Aorta (tissue), 5 donors: Measurements from ENCODE around the gene BBOX1. TPM values are rescaled to one million over a fixed set of nuclear protein-coding genes. Genes with fewer than 3 reads are reported as not detected.
"Not testable (repeated sequence)": the region's sequence is repeated elsewhere in the genome, so short reads cannot be mapped to it uniquely, and the experiment has no call there.

ENCODE experiments used
- ATAC-seq: fragments of 200-7000 bp; cut with Tn5 transposase; one replicate; pipeline ENCODE4 v1.9.1; 2022; ENCODE audit warnings: moderate library complexity; ENCODE audit not compliant: low FRiP score
- DNase-seq, 2 donors: peaks; one replicate each; pipeline ENCODE4 v3.0.0-alpha.2; 2020
- H3K27ac ChIP-seq, 2 donors: one replicate each; pipeline ENCODE4 v1.5.1; 2013; ENCODE audit warnings: low read length in 2 of 2, mild to moderate bottlenecking in 2 of 2, moderate library complexity in 2 of 2, control low read depth in 1 of 2, inconsistent platforms in 1 of 2, low read depth in 1 of 2
- H3K27me3 ChIP-seq, 2 donors: one replicate each; pipeline ENCODE4 v1.6.1; 2013; ENCODE audit warnings: control low read depth in 1 of 2, low read length in 1 of 2, mild to moderate bottlenecking in 1 of 2, moderate library complexity in 1 of 2; ENCODE audit not compliant: insufficient read depth in 2 of 2, control insufficient read depth in 1 of 2
- H3K36me3 ChIP-seq, 2 donors: one replicate each; pipeline ENCODE4 v1.6.1; 2013; ENCODE audit warnings: control low read depth in 1 of 2, low read length in 1 of 2, mild to moderate bottlenecking in 1 of 2; ENCODE audit not compliant: insufficient read depth in 2 of 2, control insufficient read depth in 1 of 2
- H3K4me1 ChIP-seq, 2 donors: one replicate each; pipeline ENCODE4 v1.6.1; 2013; ENCODE audit warnings: low read length in 2 of 2, control low read depth in 1 of 2, mild to moderate bottlenecking in 1 of 2, moderate library complexity in 1 of 2; ENCODE audit not compliant: insufficient read depth in 2 of 2, control insufficient read depth in 1 of 2
- H3K4me3 ChIP-seq, 2 donors: one replicate each; pipeline ENCODE4 v1.5.1; 2013; ENCODE audit warnings: low read length in 2 of 2, control low read depth in 1 of 2, mild to moderate bottlenecking in 1 of 2
- H3K9me3 ChIP-seq: one replicate; pipeline ENCODE4 v1.6.1; 2013; ENCODE audit warnings: mild to moderate bottlenecking, low read length; ENCODE audit not compliant: control insufficient read depth
- WGBS, 2 donors: extraction: QIAGEN DNeasy Blood & Tissue Kit; methylation state at CpG; one replicate each; pipeline ENCODE4 v1.1.7; 2013; 5-methylcytosine and 5-hydroxymethylcytosine counted together
- intact Hi-C, 2 donors: fragments of 100-400 bp; cut with DNase I; formaldehyde crosslinking; loops; one replicate each; pipeline versions ENCODE4 v1.14.2 to v1.15.0; 2022
- polyA plus RNA-seq, 2 donors: library from polyadenylated mRNA; stranded (reverse); fragments of 200-250 nt; gene quantifications; one replicate each; pipeline ENCODE4 v1.2.3, GENCODE V29; 2013
- total RNA-seq, 2 donors: library from RNA; stranded (reverse); fragmentation: NEBNext Ultra II Directional; extraction: Animal tissue kit (Norgen Biotek cat#: 25700); gene quantifications; one replicate each; pipeline ENCODE4 v1.2.1, GENCODE V29; 2021
- donor health status: healthy with polysubstance abuse.
- donor health status: Bipolar disorder and iron deficiency.
- donor health status: DM: no; HTN: no; CAD: no.
- donor health status: DM: no; HTN: no; CAD: no.
- donor health status: DM: yes; HTN: yes; CAD: no.

The BBOX1 gene
- total and polyA plus RNA-seq, 4 donors = 0.43 to 0.45 TPM; not detected in 2

GRCh38 chr11:27161071-27161470 lies 120.5 kb downstream of the BBOX1 start:
- WGBS, 2 donors = 91 to 94% methylated on average over 2 of the region's 2 CpGs
- intact Hi-C loops = no loop called here

DNA sequence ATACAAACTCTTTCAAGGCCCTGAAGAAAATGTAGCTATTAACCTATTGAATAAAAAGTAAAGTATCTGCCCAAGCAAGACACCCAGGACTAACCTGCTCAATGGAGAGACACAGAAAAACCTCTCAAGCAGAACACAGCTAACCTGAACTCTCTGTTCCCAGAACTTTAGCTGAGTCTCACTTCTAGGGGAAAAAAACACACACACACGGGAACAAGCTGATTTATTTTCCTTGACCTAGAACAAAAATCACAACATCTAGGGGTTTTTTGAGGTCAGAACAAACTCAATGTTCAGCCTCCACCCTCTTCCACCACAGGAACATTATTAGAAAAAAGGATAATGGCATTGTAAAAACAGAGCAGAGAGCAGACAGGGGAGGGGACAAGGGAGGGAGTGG lies 121.6 kb downstream of the BBOX1 start:
- Histone ChIP-seq H3K9me3 (no peaks in the 10 kb centered on the region), H3K27me3 (no peaks in the 10 kb centered on the region), H3K36me3 (no peaks in the 10 kb centered on the region), H3K4me3 (no peak overlapping the region), H3K4me1 (no peaks in the 10 kb centered on the region), H3K27ac (no peak overlapping the region)
- ATAC-seq (no peak), DNase-seq (no peak)
- intact Hi-C loops = no loop called here
- 9 to 21% methylated on average over 1 of the region's 1 CpG for WGBS, 2 donors

More at GRCh38 chr11:27161071-27161470, 120.5 kb downstream of the BBOX1 start:
- H3K36me3 ChIP-seq = no peaks in the 10 kb centered on the region
- no peak for ATAC-seq
- no peaks in the 10 kb centered on the region for H3K27me3 ChIP-seq
- H3K9me3 ChIP-seq = no peaks in the 10 kb centered on the region
- H3K4me1 ChIP-seq = no peaks in the 10 kb centered on the region
- no peak for DNase-seq
- H3K27ac ChIP-seq = no peak overlapping the region
- H3K4me3 ChIP-seq = no peak overlapping the region

- no peaks in the 10 kb centered on the region for H3K4me1 ChIP-seq
- no peak for DNase-seq
- H3K27me3 ChIP-seq = no peaks in the 10 kb centered on the region
- H3K9me3 ChIP-seq = no peaks in the 10 kb centered on the region
- no peak overlapping the region for H3K27ac ChIP-seq
- H3K4me3 ChIP-seq = no peak overlapping the region
- intact Hi-C loops = no loop called here
- WGBS, 2 donors = 26 to 34% methylated on average over 2 of the region's 2 CpGs
- ATAC-seq = no peak
- H3K36me3 ChIP-seq = no peaks in the 10 kb centered on the region
Measured at GRCh38 chr11:27166130-27166529, 125.5 kb downstream of the BBOX1 start.

- Histone ChIP-seq H3K9me3 (no peaks in the 10 kb centered on the region), H3K4me3 (no peak overlapping the region), H3K36me3 (no peaks in the 10 kb centered on the region), H3K4me1 (no peaks in the 10 kb centered on the region), H3K27me3 (no peaks in the 10 kb centered on the region), H3K27ac (no peak overlapping the region)
- intact Hi-C loops = no loop called here
- 84 to 93% methylated on average over 4 of the region's 4 CpGs for WGBS, 2 donors
- ATAC-seq = no peak
- DNase-seq = no peak
Measured at GRCh38 chr11:27171376-27171958, 130.9 kb downstream of the BBOX1 start.

GRCh38 chr11:27173545-27173944 lies 132.9 kb downstream of the BBOX1 start:
- no peak for ATAC-seq
- WGBS, 2 donors = 46 to 58% methylated on average over 1 of the region's 1 CpG

DNA sequence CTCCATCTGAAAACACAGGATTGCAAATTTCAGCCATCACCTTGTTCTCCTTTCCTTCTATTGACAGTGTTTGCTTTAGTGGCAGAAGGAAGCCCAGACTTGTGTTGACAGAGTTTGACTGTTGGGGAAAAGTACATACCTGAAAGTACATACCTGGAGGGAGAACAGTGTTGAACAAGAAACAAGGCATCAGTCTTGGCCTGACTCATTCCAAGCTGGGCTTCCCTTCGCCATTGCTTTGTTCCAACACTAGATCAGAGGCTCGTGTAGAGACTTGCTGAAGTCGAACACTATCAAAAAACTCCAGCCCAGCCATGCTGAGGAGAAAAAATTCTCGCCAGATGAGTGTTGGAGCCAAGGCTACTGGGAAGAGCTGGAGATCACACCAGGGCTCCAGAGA lies 133.4 kb downstream of the BBOX1 start:
- 69 to 71% methylated on average over 4 of the region's 4 CpGs for WGBS, 2 donors
- intact Hi-C loops = no loop called here
- ATAC-seq (no peak), DNase-seq (no peak)
- H3K9me3 ChIP-seq = no peaks in the 10 kb centered on the region
- H3K4me3 ChIP-seq = no peak overlapping the region
- no peaks in the 10 kb centered on the region for H3K27me3 ChIP-seq
- H3K27ac ChIP-seq = no peak overlapping the region
- H3K4me1 ChIP-seq = no peaks in the 10 kb centered on the region
- H3K36me3 ChIP-seq = no peaks in the 10 kb centered on the region

More at GRCh38 chr11:27173545-27173944, 132.9 kb downstream of the BBOX1 start:
- Histone ChIP-seq H3K36me3 (no peaks in the 10 kb centered on the region), H3K4me3 (no peak overlapping the region), H3K9me3 (no peaks in the 10 kb centered on the region), H3K4me1 (no peaks in the 10 kb centered on the region), H3K27ac (no peak overlapping the region), H3K27me3 (no peaks in the 10 kb centered on the region)
- no peak for DNase-seq
- intact Hi-C loops = no loop called here

DNA sequence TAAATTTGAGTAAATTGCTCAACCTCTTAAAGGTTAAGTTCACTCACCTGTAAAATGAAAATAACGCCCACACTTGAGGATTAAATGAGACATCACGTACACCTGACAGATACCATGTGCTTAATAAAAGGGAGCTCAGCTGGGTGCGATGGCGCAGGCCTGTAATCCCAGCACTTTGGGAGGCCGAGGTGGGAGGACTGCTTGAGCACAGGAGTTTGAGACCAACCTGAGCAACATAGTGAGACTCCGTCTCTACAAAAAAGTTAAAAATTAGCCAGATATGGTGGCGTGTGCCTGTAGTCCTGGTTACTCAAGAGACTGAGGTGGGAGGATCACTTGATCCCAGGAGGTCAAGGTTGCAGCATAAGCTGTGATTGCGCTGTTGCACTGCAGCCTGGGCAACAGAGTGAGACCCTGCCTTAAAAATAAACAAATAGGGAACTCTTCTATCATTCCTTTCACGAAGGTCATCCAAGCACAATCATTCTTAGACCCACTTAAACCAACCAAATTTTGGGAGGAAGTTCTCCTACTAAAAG lies 134.1 kb downstream of the BBOX1 start:
- intact Hi-C loops = no loop called here
- WGBS, 2 donors = 97% methylated on average over 9 of the region's 9 CpGs
- no peak for DNase-seq

GRCh38 chr11:27175562-27175961 lies 134.9 kb downstream of the BBOX1 start:
- H3K4me3 ChIP-seq, DNase-seq, H3K27me3 ChIP-seq, ATAC-seq, intact Hi-C loops, H3K36me3 ChIP-seq, H3K9me3 ChIP-seq, H3K27ac ChIP-seq, H3K4me1 ChIP-seq: not testable (repeated sequence)
- 80 to 82% methylated on average over 3 of the region's 4 CpGs for WGBS, 2 donors

More for the DNA sequence above, 134.1 kb downstream of the BBOX1 start:
- Histone ChIP-seq H3K27ac (no peak overlapping the region), H3K36me3 (no peaks in the 10 kb centered on the region), H3K4me3 (no peak overlapping the region), H3K4me1 (no peaks in the 10 kb centered on the region), H3K27me3 (no peaks in the 10 kb centered on the region), H3K9me3 (no peaks in the 10 kb centered on the region)
- no peak for ATAC-seq
